H1 (cell line): ENCODE measurements around the gene FBXO41. TPM values are rescaled to one million over a fixed set of nuclear protein-coding genes. Genes with fewer than 3 reads are reported as not detected.

ENCODE experiments used
- CTCF ChIA-PET: fragments of 300-600 bp; sonication (Branson Sonifier 250); formaldehyde crosslinking; loops from one replicate; lab custom pipeline; 2021; ENCODE audit not compliant: partially characterized antibody; lab: Charles Lee
- POLR2A ChIA-PET: fragments of 300-600 bp; sonication (Branson Sonifier 250); formaldehyde crosslinking; loops from one replicate; lab custom pipeline; 2021; ENCODE audit warnings: inconsistent platforms; ENCODE audit not compliant: partially characterized antibody; lab: Charles Lee
- DNase-seq, 2 experiments: peaks; one replicate each; pipeline versions ENCODE4 v3.0.0 to v3.0.0-alpha.2; 2010 to 2022; ENCODE audit warnings: low spot score in 2 of 2, low read depth in 1 of 2, mixed read lengths in 1 of 2
- FAIRE-seq: peaks from 2 replicates; lab custom pipeline; 2011; peaks lifted over from hg19 to GRCh38; lab: Jason Lieb, UNC
- H2AFZ ChIP-seq: 2 replicates; pipeline ENCODE4 v1.8.1; 2012; ENCODE audit warnings: low read length, inconsistent platforms
- H2AK5ac ChIP-seq: 2 replicates; pipeline ENCODE4 v1.6.1; 2013; ENCODE audit warnings: low read depth, low read length
- H2BK120ac ChIP-seq: replicated peaks from 2 replicates; pipeline ENCODE3; 2013; ENCODE audit warnings: low read depth, low read length, inconsistent platforms
- H2BK12ac ChIP-seq: 2 replicates; pipeline ENCODE4 v1.6.1; 2013; ENCODE audit warnings: low read depth, low read length
- H2BK15ac ChIP-seq: 2 replicates; pipeline ENCODE4 v1.6.1; 2013; ENCODE audit warnings: low read length
- H2BK20ac ChIP-seq: 2 replicates; pipeline ENCODE4 v1.6.1; 2013; ENCODE audit warnings: low read length
- H2BK5ac ChIP-seq: 2 replicates; pipeline ENCODE4 v1.6.1; 2013; ENCODE audit warnings: low read depth, low read length
- H3K14ac ChIP-seq: 2 replicates; pipeline ENCODE4 v1.6.1; 2013; ENCODE audit warnings: inconsistent platforms; ENCODE audit not compliant: insufficient read length
- H3K18ac ChIP-seq: 2 replicates; pipeline ENCODE4 v1.6.1; 2013; ENCODE audit warnings: low read length; ENCODE audit errors: extremely low read depth
- H3K23ac ChIP-seq: 2 replicates; pipeline ENCODE4 v1.6.1; 2013; ENCODE audit warnings: inconsistent platforms; ENCODE audit not compliant: insufficient read length
- H3K23me2 ChIP-seq: 2 replicates; pipeline ENCODE4 v1.6.1; 2013; ENCODE audit warnings: low read depth, low read length
- H3K27ac ChIP-seq: 2 replicates; pipeline ENCODE4 v1.6.1; 2011; ENCODE audit warnings: low read depth, low read length, inconsistent platforms
- H3K27me3 ChIP-seq, 4 experiments: replicated peaks in 1 of 4; 1 replicate in 1 of 4; 2 replicates in 3 of 4; pipeline versions ENCODE4 v1.6.1 to v1.8.1; 2011 to 2013; ENCODE audit warnings: low read length in 3 of 4, mild to moderate bottlenecking in 3 of 4, inconsistent platforms in 2 of 4, mixed read lengths in 2 of 4, moderate library complexity in 1 of 4; ENCODE audit not compliant: control insufficient read depth in 3 of 4, insufficient read depth in 3 of 4; ENCODE audit errors: extremely low read depth in 1 of 4
- H3K36me3 ChIP-seq, 4 experiments: 2 replicates each; pipeline versions ENCODE4 v1.6.1 to v1.8.1; 2011 to 2013; ENCODE audit warnings: mild to moderate bottlenecking in 4 of 4, low read length in 3 of 4, moderate library complexity in 2 of 4, control low read depth in 1 of 4, inconsistent platforms in 1 of 4; ENCODE audit not compliant: insufficient read depth in 4 of 4, control insufficient read depth in 2 of 4
- H3K4ac ChIP-seq: replicated peaks from 2 replicates; pipeline ENCODE3; 2013; ENCODE audit warnings: low read length, low read depth, mixed read lengths, inconsistent platforms; ENCODE audit not compliant: insufficient read length
- H3K4me1 ChIP-seq, 4 experiments: replicated peaks in 1 of 4; 1 replicate in 1 of 4; 2 replicates in 3 of 4; pipeline versions ENCODE4 v1.6.1 to v1.8.1; 2011 to 2013; ENCODE audit warnings: low read length in 3 of 4, inconsistent platforms in 2 of 4, mixed read lengths in 1 of 4; ENCODE audit not compliant: insufficient read depth in 4 of 4, control insufficient read depth in 3 of 4
- H3K4me2 ChIP-seq, 2 experiments: 2 replicates each; pipeline versions ENCODE4 v1.6.1 to v1.8.1; 2011 to 2013; ENCODE audit warnings: low read depth in 2 of 2, low read length in 2 of 2, control low read depth in 1 of 2, inconsistent platforms in 1 of 2, mild to moderate bottlenecking in 1 of 2; ENCODE audit not compliant: insufficient read depth in 1 of 2
- H3K4me3 ChIP-seq, 4 experiments: fragments of 200-600, 300-600 bp in 1 of 4; sonication (generic), shearing (Covaris generic), sonication (Bioruptor Twin) in 1 of 4; 2 replicates each; pipeline versions ENCODE4 v1.5.1 to v1.8.1; 2011 to 2016; ENCODE audit warnings: low read length in 4 of 4, low read depth in 3 of 4, control low read depth in 2 of 4, inconsistent platforms in 2 of 4, mild to moderate bottlenecking in 2 of 4, mixed read lengths in 1 of 4, moderate library complexity in 1 of 4; ENCODE audit not compliant: insufficient read depth in 2 of 4; ENCODE audit errors: extremely low read depth in 1 of 4
- H3K56ac ChIP-seq: replicated peaks from 2 replicates; pipeline ENCODE3; 2013; ENCODE audit warnings: low read depth, mild to moderate bottlenecking, mixed read lengths, low read length, inconsistent platforms; ENCODE audit not compliant: insufficient read length
- H3K79me1 ChIP-seq: 2 replicates; pipeline ENCODE4 v1.6.1; 2013; ENCODE audit warnings: low read depth, low read length, control low read depth
- H3K79me2 ChIP-seq, 2 experiments: 2 replicates each; pipeline versions ENCODE4 v1.6.1 to v1.8.1; 2012 to 2013; ENCODE audit warnings: low read length in 2 of 2, mild to moderate bottlenecking in 2 of 2, inconsistent platforms in 1 of 2; ENCODE audit not compliant: insufficient read depth in 2 of 2, control insufficient read depth in 1 of 2
- H3K9ac ChIP-seq, 4 experiments: replicated peaks in 1 of 4; 1 replicate in 1 of 4; 2 replicates in 3 of 4; pipeline versions ENCODE4 v1.6.1 to v1.8.1; 2011 to 2013; ENCODE audit warnings: low read depth in 3 of 4, low read length in 3 of 4, control low read depth in 2 of 4, mild to moderate bottlenecking in 2 of 4, moderate library complexity in 2 of 4, inconsistent platforms in 1 of 4; ENCODE audit errors: extremely low read depth in 1 of 4
- H3K9me3 ChIP-seq, 2 experiments: 2 replicates each; pipeline versions ENCODE4 v1.6.1 to v1.8.1; 2012 to 2013; ENCODE audit warnings: mild to moderate bottlenecking in 2 of 2, moderate library complexity in 2 of 2, control low read depth in 1 of 2, inconsistent platforms in 1 of 2, low read depth in 1 of 2, low read length in 1 of 2, mixed read lengths in 1 of 2; ENCODE audit not compliant: insufficient read depth in 2 of 2
- H4K20me1 ChIP-seq, 2 experiments: replicated peaks in 1 of 2; 2 replicates each; pipeline versions ENCODE3 to v1.8.1; 2011 to 2013; ENCODE audit warnings: inconsistent platforms in 2 of 2, low read length in 2 of 2, mild to moderate bottlenecking in 1 of 2; ENCODE audit not compliant: insufficient read depth in 2 of 2, control insufficient read depth in 1 of 2
- H4K5ac ChIP-seq: 2 replicates; pipeline ENCODE4 v1.6.1; 2013; ENCODE audit warnings: low read length, low read depth, mixed read lengths, inconsistent platforms; ENCODE audit not compliant: insufficient read length
- H4K8ac ChIP-seq: 2 replicates; pipeline ENCODE4 v1.8.0; 2013; ENCODE audit warnings: mild to moderate bottlenecking, moderate library complexity, low read length, inconsistent platforms; ENCODE audit not compliant: insufficient read depth; ENCODE audit errors: extremely low read depth
- H4K91ac ChIP-seq: replicated peaks from 2 replicates; pipeline ENCODE3; 2013; ENCODE audit warnings: low read length, mixed read lengths, inconsistent platforms; ENCODE audit not compliant: insufficient read length
- GABPA ChIP-seq: IDR thresholded peaks from 2 replicates; pipeline ENCODE4 v1.6.1; 2011; ENCODE audit warnings: mild to moderate bottlenecking, low read length, moderate library complexity, borderline replicate concordance; ENCODE audit not compliant: insufficient read depth
- YY1 ChIP-seq: IDR thresholded peaks from 2 replicates; pipeline ENCODE4 v1.6.1; 2011; ENCODE audit warnings: low read depth, mild to moderate bottlenecking, low read length
- polyA plus RNA-seq, 7 experiments: library from polyadenylated mRNA; depleted of rRNA in 3 of 7; stranded (reverse) in 5 of 7; unstranded in 2 of 7; fragments of >200 nt in 5 of 7; fragments of 200-250 nt in 2 of 7; gene quantifications; 1 replicate in 5 of 7; 2 replicates in 1 of 7; 4 replicates in 1 of 7; pipeline versions ENCODE4 v1.2.1 to v1.2.3, GENCODE V29; 2011 to 2013; ENCODE audit warnings: missing spikeins in 2 of 7, mixed read lengths in 2 of 7
- total RNA-seq: library from RNA; stranded (reverse); fragmentation: NEBNext Ultra II Directional; extraction: Animal tissue kit (Norgen Biotek cat#: 25700); gene quantifications from 2 replicates; pipeline ENCODE4 v1.2.1, GENCODE V29; 2021

The FBXO41 gene
- total and polyA plus RNA-seq, 2 of the 8 experiments (the other 6 are each of a cell fraction or from before 2014, with no cell fraction given), result 11.2 to 14.3 TPM

DNA sequence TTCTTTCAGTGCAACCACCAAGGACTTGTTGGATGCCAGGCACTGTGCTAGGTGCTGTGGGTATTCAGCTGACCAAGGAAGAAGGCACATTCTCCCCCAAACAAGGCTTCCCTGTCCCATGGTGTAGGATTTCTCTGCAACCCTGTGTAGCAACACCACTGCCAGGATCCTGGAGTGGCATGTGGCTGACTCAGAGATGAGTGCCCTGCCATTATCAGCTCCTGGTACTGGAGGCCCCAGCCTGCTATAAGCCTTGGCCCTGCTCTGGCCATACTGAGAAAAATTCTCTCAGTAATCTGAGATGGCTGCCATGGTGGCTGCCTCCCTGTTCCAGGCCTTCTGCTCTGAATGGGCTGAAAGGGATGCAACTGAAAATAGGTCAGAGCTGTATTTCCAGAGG is 66.0 kb downstream of the FBXO41 start:
- H2AFZ ChIP-seq, result no peak overlapping the region
- ChIA-PET CTCF (interaction anchor here (0.6 to 2.1 kb wide), 9 partner anchors 8 to 323 kb away, joined by 3 to 7 read pairs (median 3); partner anchors contain the start of gene NOTO), POLR2A (interaction anchor here (1.4 to 11.5 kb wide), 5 partner anchors 10 to 41 kb away, joined by 4 to 113 read pairs (median 6); partner anchors contain the start of genes CCT7, NOTO and PRADC1)
- H4K5ac ChIP-seq, result no peak overlapping the region
- H3K79me2 ChIP-seq, result peaks cover 5 to 38% of the 10 kb centered on the region in 2 experiments
- no peak for DNase-seq
- no peak overlapping the region for H3K18ac ChIP-seq
- TF ChIP-seq GABPA (no peak), YY1 (no peak)
- no peak overlapping the region for H2BK15ac ChIP-seq
- H3K27ac ChIP-seq, result no peak overlapping the region
- H2BK5ac ChIP-seq, result no peak overlapping the region
- no peak overlapping the region for H3K4me2 ChIP-seq
- peaks cover 3% of the 10 kb centered on the region; the same call in 1 of the 2 replicates for H3K23me2 ChIP-seq
- H3K23ac ChIP-seq, result no peak overlapping the region
- H3K9me3 ChIP-seq, result no peaks in the 10 kb centered on the region
- no peak for FAIRE-seq
- peaks cover 4 to 20% (median 10%) of the 10 kb centered on the region in 4 experiments; a peak in 7 of 8 replicates for H3K36me3 ChIP-seq
- H3K27me3 ChIP-seq, result peaks cover 0 to under 1% (median 0%) of the 10 kb centered on the region in 4 experiments; a peak in 1 of 7 replicates
- no peak overlapping the region for H3K56ac ChIP-seq
- H2AK5ac ChIP-seq, result no peak overlapping the region; the same call in 1 of the 2 replicates
- H3K14ac ChIP-seq, result no peak overlapping the region
- H3K4ac ChIP-seq, result no peak overlapping the region
- peaks cover 0 to 3% (median 1%) of the 10 kb centered on the region in 4 experiments; a peak in 2 of 7 replicates for H3K4me1 ChIP-seq
- H2BK120ac ChIP-seq, result no peak overlapping the region
- H3K79me1 ChIP-seq, result peaks cover 15% of the 10 kb centered on the region
- no peak overlapping the region for H3K4me3 ChIP-seq
- H3K9ac ChIP-seq, result no peak overlapping the region; a peak in 1 of 7 replicates
- H4K91ac ChIP-seq, result no peak overlapping the region
- no peak overlapping the region for H2BK20ac ChIP-seq
- peak overlapping the region; percentile 65; the same call in 1 of the 2 replicates for H4K8ac ChIP-seq
- H2BK12ac ChIP-seq, result no peak overlapping the region
- peaks cover 3 to 4% of the 10 kb centered on the region in 2 experiments for H4K20me1 ChIP-seq
